Pancreas (tissue), 10 donors: ENCODE data around the gene CLASP1. TPM values are rescaled to one million over a fixed set of nuclear protein-coding genes. Genes with fewer than 3 reads are reported as not detected.

ENCODE experiments used
- ATAC-seq, 4 donors: fragments of 200-7000 bp; cut with Tn5 transposase; one replicate each; pipeline versions ENCODE4 v1.8.0 to v1.9.1; 2020; ENCODE audit warnings: mild to moderate bottlenecking in 4 of 4, moderate library complexity in 4 of 4
- DNase-seq, 6 donors: peaks; one replicate each; pipeline ENCODE4 v3.0.0-alpha.2; 2020
- FAIRE-seq: peaks from 2 replicates; lab custom pipeline; 2012; peaks lifted over from hg19 to GRCh38; lab: Jason Lieb, UNC
- H3K27ac ChIP-seq, 4 donors: fragments of 200-600 bp; sonication (generic); 1 replicate in 3 of 4; 2 replicates in 1 of 4; pipeline versions ENCODE4 v1.5.0 to v1.8.0; 2020
- H3K27me3 ChIP-seq, 4 donors: fragments of 200-600 bp; one replicate each; pipeline ENCODE4 v1.8.0; 2021
- H3K36me3 ChIP-seq, 3 donors: fragments of 200-600 bp; sonication (generic) in 1 of 3; one replicate each; pipeline versions ENCODE4 v1.5.0 to v1.8.0; 2020 to 2021
- H3K4me1 ChIP-seq, 3 donors: fragments of 200-600 bp; one replicate each; pipeline ENCODE4 v1.8.0; 2021
- H3K4me3 ChIP-seq, 4 donors: fragments of 200-600 bp; sonication (generic) in 2 of 4; one replicate each; pipeline versions ENCODE4 v1.5.0 to v1.8.0; 2020 to 2021
- H3K9me3 ChIP-seq, 4 donors: fragments of 200-600 bp; one replicate each; pipeline ENCODE4 v1.8.0; 2021
- WGBS, 2 donors: extraction: QIAGEN DNeasy Blood & Tissue Kit; methylation state at CpG; one replicate each; pipeline ENCODE4 v1.1.7; 2013; 5-methylcytosine and 5-hydroxymethylcytosine counted together
- intact Hi-C, 3 donors: fragments of 100-400 bp; cut with DNase I; formaldehyde crosslinking; loops; one replicate each; pipeline versions ENCODE4 v1.11.1 to v1.14.2; 2022
- polyA plus RNA-seq, 2 donors: library from polyadenylated mRNA; stranded (reverse); fragments of 200-250 nt; gene quantifications; one replicate each; pipeline ENCODE4 v1.2.3, GENCODE V29; 2013
- total RNA-seq, 6 donors: library from RNA; stranded (reverse); fragmentation: NEBNext Ultra II Directional in 4 of 6; extraction: Animal tissue kit (Norgen Biotek cat#: 25700) in 4 of 6; gene quantifications; one replicate each; pipeline versions ENCODE4 v1.2.1 to v1.2.4, GENCODE V29; 2021 to 2023
- TF ChIP-seq, protein P1 (sequence below), 4 donors: fragments of 200-600 bp; sonication (generic) in 3 of 4; IDR thresholded peaks; one replicate each; pipeline versions ENCODE4 v1.5.0 to v1.8.0; 2021; ENCODE audit warnings: antibody characterized with exemption in 4 of 4
- donor health status: healthy with polysubstance abuse.
- donor health status: DM: no; HTN: no; CAD: no; lungs with moderate emphysema.
- donor health status: DM: no; HTN: no; CAD: no.
- donor health status: control.
- donor health status: control.
- donor health status: Bipolar disorder and iron deficiency.
- donor health status: DM: yes; HTN: yes; CAD: no.
- donor health status: DM: no; HTN: no; CAD: no.
- donor health status: DM: no; HTN: no; CAD: no.
- donor health status: DM: yes; HTN: yes; CAD: no.

Gene CLASP1
- total and polyA plus RNA-seq, 8 donors: 8.9 to 34.5 (median 21.3) TPM

DNA sequence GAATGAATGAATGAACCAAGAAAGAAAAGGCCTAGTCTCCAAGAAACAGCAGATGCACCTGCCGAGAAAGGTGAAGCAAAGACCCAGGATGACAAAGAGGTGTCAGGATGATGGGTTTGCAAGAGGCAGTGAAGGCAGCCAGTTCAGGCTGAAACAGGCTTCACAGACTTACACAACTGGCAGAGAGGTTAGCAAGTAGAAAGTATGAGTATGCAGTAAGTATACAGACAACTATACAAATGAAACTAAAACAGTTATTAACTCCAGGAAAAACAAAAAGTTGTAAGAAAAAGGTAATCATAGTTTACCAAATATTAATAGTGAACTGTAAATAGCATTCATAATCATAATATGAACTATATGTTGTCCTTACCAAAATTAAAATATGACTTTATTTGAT is 138.4 kb downstream of the CLASP1 start:
- intact Hi-C loops: no loop called here
- H3K27ac ChIP-seq: no peak overlapping the region
- no peaks in the 10 kb centered on the region for H3K27me3 ChIP-seq
- H3K36me3 ChIP-seq: peaks cover 0 to 7% (median 3%) of the 10 kb centered on the region in 3 donors
- H3K4me1 ChIP-seq: no peaks in the 10 kb centered on the region
- TF ChIP-seq, protein P1, sequence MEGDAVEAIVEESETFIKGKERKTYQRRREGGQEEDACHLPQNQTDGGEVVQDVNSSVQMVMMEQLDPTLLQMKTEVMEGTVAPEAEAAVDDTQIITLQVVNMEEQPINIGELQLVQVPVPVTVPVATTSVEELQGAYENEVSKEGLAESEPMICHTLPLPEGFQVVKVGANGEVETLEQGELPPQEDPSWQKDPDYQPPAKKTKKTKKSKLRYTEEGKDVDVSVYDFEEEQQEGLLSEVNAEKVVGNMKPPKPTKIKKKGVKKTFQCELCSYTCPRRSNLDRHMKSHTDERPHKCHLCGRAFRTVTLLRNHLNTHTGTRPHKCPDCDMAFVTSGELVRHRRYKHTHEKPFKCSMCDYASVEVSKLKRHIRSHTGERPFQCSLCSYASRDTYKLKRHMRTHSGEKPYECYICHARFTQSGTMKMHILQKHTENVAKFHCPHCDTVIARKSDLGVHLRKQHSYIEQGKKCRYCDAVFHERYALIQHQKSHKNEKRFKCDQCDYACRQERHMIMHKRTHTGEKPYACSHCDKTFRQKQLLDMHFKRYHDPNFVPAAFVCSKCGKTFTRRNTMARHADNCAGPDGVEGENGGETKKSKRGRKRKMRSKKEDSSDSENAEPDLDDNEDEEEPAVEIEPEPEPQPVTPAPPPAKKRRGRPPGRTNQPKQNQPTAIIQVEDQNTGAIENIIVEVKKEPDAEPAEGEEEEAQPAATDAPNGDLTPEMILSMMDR (IDR thresholded peaks at IDR 0.05): no peak
- FAIRE-seq (no peak), DNase-seq (no peak), ATAC-seq (no peak)
- no peaks in the 10 kb centered on the region for H3K9me3 ChIP-seq
- H3K4me3 ChIP-seq: no peak overlapping the region
- WGBS, 2 donors: 100% methylated on average over 1 of the region's 1 CpG

DNA sequence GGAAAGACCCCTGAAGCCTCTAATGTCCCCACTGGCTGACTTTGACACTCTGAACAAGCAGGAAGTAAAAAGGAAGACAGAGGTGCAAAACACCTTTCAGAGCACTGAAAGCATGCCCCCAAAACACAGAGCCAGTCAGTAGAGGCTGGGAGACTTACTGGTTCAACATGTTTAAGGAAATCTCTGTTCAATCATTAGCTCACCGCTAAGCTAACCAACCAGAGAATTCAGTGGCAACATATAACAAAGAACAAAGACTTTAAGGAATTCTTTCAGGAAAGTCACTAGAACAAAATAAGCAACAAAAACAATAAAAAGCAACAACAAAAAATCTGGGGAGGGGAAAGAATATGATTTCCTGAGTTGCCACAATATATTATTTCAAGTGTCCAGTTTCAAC is 142.6 kb downstream of the CLASP1 start:
- H3K27ac ChIP-seq: no peak overlapping the region
- ATAC-seq (no peak), DNase-seq (no peak), FAIRE-seq (no peak)
- TF ChIP-seq, protein P1 (IDR thresholded peaks at IDR 0.05): no peak
- H3K36me3 ChIP-seq: peaks cover 0 to 7% (median 0%) of the 10 kb centered on the region in 3 donors
- no peaks in the 10 kb centered on the region for H3K27me3 ChIP-seq
- H3K9me3 ChIP-seq: no peaks in the 10 kb centered on the region
- no peak overlapping the region for H3K4me3 ChIP-seq
- WGBS, 2 donors: 89 to 92% methylated on average over 1 of the region's 1 CpG
- intact Hi-C loops: no loop called here
- no peaks in the 10 kb centered on the region for H3K4me1 ChIP-seq

DNA sequence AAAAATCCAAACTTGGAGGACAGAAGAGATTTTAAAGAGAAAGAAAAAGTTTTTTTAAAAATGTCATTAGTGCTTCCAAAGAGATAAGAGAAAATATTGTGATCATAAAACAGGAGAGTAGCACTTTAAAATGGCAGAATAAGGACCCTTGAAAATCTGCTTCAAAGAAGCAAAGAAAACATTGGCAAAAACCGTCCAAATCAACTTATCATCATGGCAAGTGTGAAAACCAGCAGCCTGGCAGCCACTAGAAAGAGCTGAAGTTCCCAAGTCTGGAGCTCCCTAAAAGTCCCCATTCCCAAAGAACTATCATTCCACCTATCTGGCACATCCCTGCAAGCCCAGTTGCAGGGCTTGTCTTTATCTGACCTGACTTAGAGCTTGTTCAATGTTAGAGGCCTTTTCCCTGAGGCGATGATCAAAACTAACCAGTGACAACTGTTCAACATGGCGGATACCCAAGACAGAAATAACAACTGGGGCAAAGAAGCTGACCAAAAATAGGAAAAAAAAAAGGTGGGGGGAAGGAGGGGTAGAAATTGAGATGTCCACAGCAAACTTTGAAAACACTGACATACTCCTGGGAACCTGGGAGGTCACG is 143.2 kb downstream of the CLASP1 start:
- no peak overlapping the region for H3K4me3 ChIP-seq
- TF ChIP-seq, protein P1 (IDR thresholded peaks at IDR 0.05): no peak
- no peaks in the 10 kb centered on the region for H3K9me3 ChIP-seq
- 84 to 88% methylated on average over 4 of the region's 4 CpGs for WGBS, 2 donors
- intact Hi-C loops: no loop called here
- H3K27ac ChIP-seq: no peak overlapping the region
- no peaks in the 10 kb centered on the region for H3K27me3 ChIP-seq
- FAIRE-seq (no peak), ATAC-seq (no peak), DNase-seq (no peak)
- peaks cover 0 to 7% (median 0%) of the 10 kb centered on the region in 3 donors for H3K36me3 ChIP-seq
- no peaks in the 10 kb centered on the region for H3K4me1 ChIP-seq

GRCh38 chr2:121505005-121505404 is 144.3 kb downstream of the CLASP1 start:
- H3K36me3 ChIP-seq: peaks cover 0 to 7% (median 3%) of the 10 kb centered on the region in 3 donors
- no peaks in the 10 kb centered on the region for H3K9me3 ChIP-seq
- ATAC-seq: peak in 1 of 4 donors; percentile 16
- H3K27me3 ChIP-seq: no peaks in the 10 kb centered on the region
- DNase-seq: no peak
- H3K4me1 ChIP-seq: no peaks in the 10 kb centered on the region
- no peak for FAIRE-seq
- TF ChIP-seq, protein P1 (IDR thresholded peaks at IDR 0.05): no peak
- H3K27ac ChIP-seq: no peak overlapping the region
- 86 to 89% methylated on average over 3 of the region's 3 CpGs for WGBS, 2 donors
- H3K4me3 ChIP-seq: no peak overlapping the region
- intact Hi-C loops: no loop called here

DNA sequence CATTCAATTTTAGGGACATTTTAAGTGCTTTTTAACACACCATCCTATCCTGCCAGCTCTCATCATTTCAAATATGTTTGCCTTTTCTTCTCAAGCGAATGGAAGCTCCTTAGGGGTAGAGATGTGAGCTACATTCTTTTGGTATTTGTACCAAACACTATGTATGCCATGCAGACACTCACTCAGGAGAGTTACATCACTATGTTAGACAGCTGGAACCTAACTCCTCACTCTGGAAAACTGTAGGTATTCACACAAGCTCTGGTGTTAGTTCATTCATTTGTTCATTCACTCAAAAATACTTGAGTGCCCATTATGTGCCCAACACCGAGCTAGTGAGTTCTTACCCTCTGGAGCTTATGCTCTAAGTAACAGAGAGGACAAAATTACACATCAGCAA is 144.9 kb downstream of the CLASP1 start:
- H3K4me1 ChIP-seq: no peaks in the 10 kb centered on the region
- FAIRE-seq (no peak), DNase-seq (no peak), ATAC-seq (no peak)
- H3K36me3 ChIP-seq: peaks cover 0 to 7% (median 3%) of the 10 kb centered on the region in 3 donors
- TF ChIP-seq, protein P1 (IDR thresholded peaks at IDR 0.05): no peak
- no peak overlapping the region for H3K27ac ChIP-seq
- no peaks in the 10 kb centered on the region for H3K9me3 ChIP-seq
- intact Hi-C loops: no loop called here
- H3K4me3 ChIP-seq: no peak overlapping the region
- H3K27me3 ChIP-seq: no peaks in the 10 kb centered on the region
- WGBS, 2 donors: 96 to 97% methylated on average over 2 of the region's 2 CpGs
